Brain microvascular endothelial cell (primary cell): Measurements from ENCODE around the gene LSM14B.

Experiments
- DNase-seq: peaks from one replicate; pipeline ENCODE4 v3.0.0-alpha.2; 2020
- H3K27ac ChIP-seq: fragments of 250-450 bp; sonication (Bioruptor Pico); 2 replicates; pipeline ENCODE4 v1.5.1; 2020; ENCODE audit warnings: mild to moderate bottlenecking, moderate library complexity
- H3K27me3 ChIP-seq: fragments of 250-450 bp; sonication (Bioruptor Pico); replicated peaks from 2 replicates; pipeline ENCODE4 v1.5.1; 2020; ENCODE audit warnings: mild to moderate bottlenecking
- H3K36me3 ChIP-seq: fragments of 250-450 bp; sonication (Bioruptor Pico); replicated peaks from 2 replicates; pipeline ENCODE4 v1.5.1; 2020; ENCODE audit warnings: mild to moderate bottlenecking
- H3K4me3 ChIP-seq: 2 replicates; pipeline ENCODE4 v1.5.1; 2011; ENCODE audit warnings: low read depth, mild to moderate bottlenecking, control low read depth, low read length, moderate library complexity
- in situ Hi-C: cut with HindIII; loops from 2 replicates; pipeline ENCODE4 v1.10.0; 2017; ENCODE audit warnings: low sequenced_read_pairs, low pct_ligation_motif_present
- TF ChIP-seq, protein P1 (sequence below): IDR thresholded peaks from 2 replicates; pipeline ENCODE4 v1.5.1; 2011; ENCODE audit warnings: low read depth, mild to moderate bottlenecking, moderate library complexity, low read length, control low read depth, inconsistent platforms; ENCODE audit errors: missing control alignments

LSM14B gene

DNA sequence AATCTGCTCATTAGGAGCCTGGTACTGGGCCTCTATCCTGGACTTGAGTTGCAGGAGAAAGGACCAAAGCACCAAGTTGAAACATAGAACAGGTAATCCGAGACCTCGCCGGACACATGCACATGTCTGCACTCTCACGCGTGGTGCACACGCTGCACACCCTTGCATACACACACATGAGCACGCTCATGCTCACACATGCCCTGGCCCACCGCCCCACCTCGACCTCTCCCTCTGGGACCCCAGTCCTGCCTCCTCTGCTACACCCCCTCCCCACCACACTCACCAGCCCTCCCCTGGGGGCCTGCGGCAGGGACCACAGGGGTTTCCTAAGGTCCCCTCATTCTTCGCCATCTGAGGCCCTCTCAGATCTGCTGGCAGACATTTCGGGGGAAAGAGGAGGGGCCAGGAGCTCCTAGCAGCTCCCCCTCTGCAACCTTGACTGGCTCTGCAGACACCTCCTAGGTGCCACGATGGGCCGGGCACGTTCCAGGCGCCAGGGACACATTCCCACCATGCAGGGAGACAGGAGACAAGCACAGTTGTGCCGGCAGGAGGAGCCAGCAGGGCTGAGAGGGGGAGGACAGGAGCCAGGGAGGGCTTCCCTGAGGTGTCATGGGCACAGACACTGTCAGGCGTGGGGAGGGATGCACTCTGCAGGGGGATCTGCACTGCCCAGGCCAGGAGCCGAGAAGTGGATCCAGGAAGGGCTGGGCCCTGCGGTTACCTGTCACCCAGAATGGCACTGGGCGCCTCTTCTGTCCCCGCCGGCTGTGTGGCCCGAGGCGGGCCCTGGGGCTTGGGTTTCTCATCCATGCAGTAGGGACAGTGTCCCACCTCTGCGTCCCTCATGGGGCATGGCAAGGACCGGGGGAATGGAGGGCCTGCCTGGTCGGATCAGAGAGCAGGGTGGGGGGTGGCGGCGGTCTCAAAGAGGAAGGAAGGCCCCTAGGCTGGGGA is 25.6 kb upstream of the LSM14B start:
- Histone ChIP-seq H3K36me3 (no peaks in the 10 kb centered on the region), H3K27me3 (no peaks in the 10 kb centered on the region), H3K27ac (no peak overlapping the region), H3K4me3 (no peak overlapping the region)
- DNase-seq, result no peak
- in situ Hi-C loops, result no loop called here
- TF ChIP-seq, protein P1, sequence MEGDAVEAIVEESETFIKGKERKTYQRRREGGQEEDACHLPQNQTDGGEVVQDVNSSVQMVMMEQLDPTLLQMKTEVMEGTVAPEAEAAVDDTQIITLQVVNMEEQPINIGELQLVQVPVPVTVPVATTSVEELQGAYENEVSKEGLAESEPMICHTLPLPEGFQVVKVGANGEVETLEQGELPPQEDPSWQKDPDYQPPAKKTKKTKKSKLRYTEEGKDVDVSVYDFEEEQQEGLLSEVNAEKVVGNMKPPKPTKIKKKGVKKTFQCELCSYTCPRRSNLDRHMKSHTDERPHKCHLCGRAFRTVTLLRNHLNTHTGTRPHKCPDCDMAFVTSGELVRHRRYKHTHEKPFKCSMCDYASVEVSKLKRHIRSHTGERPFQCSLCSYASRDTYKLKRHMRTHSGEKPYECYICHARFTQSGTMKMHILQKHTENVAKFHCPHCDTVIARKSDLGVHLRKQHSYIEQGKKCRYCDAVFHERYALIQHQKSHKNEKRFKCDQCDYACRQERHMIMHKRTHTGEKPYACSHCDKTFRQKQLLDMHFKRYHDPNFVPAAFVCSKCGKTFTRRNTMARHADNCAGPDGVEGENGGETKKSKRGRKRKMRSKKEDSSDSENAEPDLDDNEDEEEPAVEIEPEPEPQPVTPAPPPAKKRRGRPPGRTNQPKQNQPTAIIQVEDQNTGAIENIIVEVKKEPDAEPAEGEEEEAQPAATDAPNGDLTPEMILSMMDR, result no peak

DNA sequence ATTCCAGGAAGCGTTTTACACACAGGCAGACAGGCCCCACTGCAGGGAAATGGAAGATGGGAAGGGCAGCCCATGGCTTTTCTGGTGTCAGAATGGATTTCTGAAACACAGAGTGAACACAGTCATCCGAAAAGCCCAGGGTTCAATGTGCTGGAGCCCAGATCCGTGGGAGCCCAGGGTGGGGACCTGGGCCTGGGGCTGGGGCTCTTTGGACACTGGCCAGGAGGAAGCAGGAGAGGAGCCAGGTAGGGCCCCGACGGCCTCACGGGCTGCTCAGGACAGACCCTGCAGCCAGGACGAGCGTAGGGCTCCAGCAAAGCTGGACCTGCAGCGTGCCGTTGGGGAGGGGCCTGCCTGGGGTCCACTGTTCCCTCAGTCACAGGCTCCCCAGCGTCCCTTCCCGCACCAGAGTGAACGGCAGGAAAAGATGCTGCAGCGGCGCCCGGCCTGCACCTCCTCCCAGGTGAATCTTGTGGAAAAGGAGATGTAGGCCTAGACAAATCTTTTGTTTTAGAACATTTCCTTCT is 24.3 kb upstream of the LSM14B start:
- in situ Hi-C loops, result no loop called here
- TF ChIP-seq, protein P1, result no peak
- H3K36me3 ChIP-seq, result no peaks in the 10 kb centered on the region
- H3K27ac ChIP-seq, result no peak overlapping the region
- H3K27me3 ChIP-seq, result no peaks in the 10 kb centered on the region
- H3K4me3 ChIP-seq, result no peak overlapping the region
- DNase-seq, result no peak

DNA sequence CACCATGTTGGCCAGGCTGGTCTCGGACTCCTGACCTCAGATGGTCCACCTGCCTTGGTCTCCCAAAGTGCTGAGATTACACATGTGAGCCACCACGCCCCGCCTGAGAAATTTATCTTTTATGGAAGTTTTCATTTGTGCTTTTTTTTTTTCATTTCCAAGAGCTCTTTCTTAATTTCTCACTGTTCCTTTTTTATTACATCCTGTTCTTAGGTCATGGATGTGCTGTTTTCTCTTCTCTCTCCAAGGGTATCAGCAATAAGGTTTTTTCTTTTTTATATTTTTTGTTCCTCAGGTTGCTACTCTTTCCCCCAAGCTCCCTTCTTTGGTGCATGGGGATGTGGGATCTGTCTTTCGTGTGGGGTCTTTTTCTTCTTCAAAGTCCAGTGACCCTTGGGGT is 21.2 kb upstream of the LSM14B start:
- in situ Hi-C loops, result no loop called here
- H3K4me3 ChIP-seq, result no peak overlapping the region
- H3K36me3 ChIP-seq, result no peaks in the 10 kb centered on the region
- TF ChIP-seq, protein P1, result no peak
- DNase-seq, result no peak
- no peaks in the 10 kb centered on the region for H3K27me3 ChIP-seq
- H3K27ac ChIP-seq, result no peak overlapping the region

DNA sequence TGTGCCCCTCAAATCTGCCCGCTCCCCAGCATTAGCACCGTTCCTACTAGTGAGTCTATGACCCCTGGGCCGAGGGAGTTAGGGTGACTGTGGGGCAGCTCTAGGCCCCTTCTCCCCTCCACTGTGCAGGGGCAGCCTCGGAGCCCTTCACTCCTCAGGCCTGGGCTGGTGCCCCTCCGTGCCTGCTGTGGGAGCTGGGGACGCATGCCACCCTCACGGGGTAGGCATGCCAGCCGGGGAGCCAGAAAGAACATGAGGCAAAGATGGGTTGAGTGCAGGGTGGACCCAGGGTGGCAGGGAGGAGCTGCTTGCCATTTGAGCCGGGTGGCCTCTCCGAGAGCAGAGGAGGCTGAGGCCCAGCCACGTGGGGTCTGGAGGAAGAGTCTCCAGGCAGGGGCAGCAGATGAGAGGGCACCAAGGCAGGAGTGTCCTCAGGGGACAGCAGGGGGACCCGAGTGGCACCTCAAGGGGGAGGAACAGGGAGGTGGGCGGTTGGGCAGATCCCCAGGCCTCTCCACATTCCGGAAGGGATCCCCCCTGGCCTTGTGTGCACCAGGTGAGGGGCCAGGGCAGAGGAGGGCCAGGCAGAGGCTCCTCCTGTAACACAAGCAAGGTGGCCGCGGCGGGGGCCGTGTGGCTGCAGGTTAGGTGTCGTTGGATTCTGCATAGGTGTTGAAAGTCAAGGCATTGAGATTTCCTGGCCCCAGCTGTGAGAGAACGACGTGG is 18.6 kb upstream of the LSM14B start:
- TF ChIP-seq, protein P1, result no peak
- in situ Hi-C loops, result no loop called here
- H3K36me3 ChIP-seq, result no peaks in the 10 kb centered on the region
- no peak overlapping the region for H3K4me3 ChIP-seq
- DNase-seq, result no peak
- no peaks in the 10 kb centered on the region for H3K27me3 ChIP-seq
- H3K27ac ChIP-seq, result no peak overlapping the region

DNA sequence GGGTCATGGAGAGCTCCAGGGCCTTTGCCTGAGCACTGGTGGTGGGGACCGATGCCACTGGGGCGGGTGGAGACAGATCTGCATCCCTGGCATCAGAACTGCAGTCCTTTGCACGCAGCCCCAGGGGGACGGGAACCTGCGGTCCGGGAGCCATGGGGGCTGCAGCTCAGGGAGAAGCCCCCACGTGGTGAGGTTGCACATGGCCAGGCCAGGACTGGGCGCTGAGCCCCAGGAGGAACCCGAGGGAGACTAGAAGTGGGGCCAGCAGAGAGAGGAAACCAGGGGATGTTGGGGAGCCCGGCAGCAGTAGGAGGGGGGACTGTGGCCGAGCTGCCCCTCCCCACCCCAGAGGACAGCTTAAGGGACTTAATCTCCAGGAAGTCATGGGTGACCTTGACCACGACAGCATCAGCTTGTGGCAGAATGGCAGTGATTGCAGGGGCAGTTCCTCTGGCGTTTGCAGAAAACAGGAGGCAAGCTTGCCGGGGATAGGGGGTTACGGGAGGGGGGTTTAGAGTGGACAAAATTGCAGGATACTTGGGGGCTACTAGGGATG is 18.0 kb upstream of the LSM14B start:
- in situ Hi-C loops, result no loop called here
- Histone ChIP-seq H3K27me3 (no peaks in the 10 kb centered on the region), H3K4me3 (no peak overlapping the region), H3K27ac (no peak overlapping the region), H3K36me3 (no peaks in the 10 kb centered on the region)
- TF ChIP-seq, protein P1, result no peak
- no peak for DNase-seq
